ENCODE measurements around the gene CRYBA4.

DNA sequence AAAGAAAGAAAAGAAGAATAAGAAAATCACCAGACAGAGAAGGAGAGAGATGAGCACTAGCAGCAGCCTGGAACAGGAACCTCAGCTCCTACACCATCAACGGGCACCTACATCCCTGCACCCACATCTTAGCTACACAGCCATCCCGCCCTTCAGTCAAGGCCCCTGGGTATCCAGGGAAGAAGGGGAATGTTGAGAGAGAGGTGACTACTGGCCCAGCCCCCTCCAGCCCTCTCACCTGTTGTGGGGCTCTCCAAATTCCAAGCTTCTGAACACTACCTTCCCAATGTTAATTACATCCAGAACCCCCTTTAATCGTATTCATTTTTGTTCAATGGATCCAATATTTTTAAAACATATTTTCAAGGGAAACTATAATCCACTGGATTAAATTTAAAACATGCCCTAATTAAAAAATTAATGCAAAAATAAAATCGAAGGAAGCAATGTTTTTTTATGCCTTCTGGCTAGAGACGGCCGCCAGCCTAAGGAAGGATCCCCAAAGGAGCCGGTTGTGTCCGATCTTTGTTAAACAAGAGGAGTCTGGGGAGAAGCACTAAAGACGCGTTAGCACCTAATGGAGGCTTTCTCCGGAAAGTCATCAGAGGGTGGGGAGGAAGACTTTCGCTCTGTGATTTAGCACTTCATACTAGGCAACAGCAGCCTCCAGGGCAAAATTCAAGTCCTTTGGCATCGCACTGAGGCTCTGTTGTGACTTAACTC, 41.4 kb upstream of the CRYBA4 start:
- TF ChIP-seq, protein P1, sequence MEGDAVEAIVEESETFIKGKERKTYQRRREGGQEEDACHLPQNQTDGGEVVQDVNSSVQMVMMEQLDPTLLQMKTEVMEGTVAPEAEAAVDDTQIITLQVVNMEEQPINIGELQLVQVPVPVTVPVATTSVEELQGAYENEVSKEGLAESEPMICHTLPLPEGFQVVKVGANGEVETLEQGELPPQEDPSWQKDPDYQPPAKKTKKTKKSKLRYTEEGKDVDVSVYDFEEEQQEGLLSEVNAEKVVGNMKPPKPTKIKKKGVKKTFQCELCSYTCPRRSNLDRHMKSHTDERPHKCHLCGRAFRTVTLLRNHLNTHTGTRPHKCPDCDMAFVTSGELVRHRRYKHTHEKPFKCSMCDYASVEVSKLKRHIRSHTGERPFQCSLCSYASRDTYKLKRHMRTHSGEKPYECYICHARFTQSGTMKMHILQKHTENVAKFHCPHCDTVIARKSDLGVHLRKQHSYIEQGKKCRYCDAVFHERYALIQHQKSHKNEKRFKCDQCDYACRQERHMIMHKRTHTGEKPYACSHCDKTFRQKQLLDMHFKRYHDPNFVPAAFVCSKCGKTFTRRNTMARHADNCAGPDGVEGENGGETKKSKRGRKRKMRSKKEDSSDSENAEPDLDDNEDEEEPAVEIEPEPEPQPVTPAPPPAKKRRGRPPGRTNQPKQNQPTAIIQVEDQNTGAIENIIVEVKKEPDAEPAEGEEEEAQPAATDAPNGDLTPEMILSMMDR (IDR thresholded peaks at IDR 0.05): no peak
- no peak for TF ChIP-seq POLR2A (IDR thresholded peaks at IDR 0.05)
